Measurements from ENCODE around the gene ABCB4.

DNA sequence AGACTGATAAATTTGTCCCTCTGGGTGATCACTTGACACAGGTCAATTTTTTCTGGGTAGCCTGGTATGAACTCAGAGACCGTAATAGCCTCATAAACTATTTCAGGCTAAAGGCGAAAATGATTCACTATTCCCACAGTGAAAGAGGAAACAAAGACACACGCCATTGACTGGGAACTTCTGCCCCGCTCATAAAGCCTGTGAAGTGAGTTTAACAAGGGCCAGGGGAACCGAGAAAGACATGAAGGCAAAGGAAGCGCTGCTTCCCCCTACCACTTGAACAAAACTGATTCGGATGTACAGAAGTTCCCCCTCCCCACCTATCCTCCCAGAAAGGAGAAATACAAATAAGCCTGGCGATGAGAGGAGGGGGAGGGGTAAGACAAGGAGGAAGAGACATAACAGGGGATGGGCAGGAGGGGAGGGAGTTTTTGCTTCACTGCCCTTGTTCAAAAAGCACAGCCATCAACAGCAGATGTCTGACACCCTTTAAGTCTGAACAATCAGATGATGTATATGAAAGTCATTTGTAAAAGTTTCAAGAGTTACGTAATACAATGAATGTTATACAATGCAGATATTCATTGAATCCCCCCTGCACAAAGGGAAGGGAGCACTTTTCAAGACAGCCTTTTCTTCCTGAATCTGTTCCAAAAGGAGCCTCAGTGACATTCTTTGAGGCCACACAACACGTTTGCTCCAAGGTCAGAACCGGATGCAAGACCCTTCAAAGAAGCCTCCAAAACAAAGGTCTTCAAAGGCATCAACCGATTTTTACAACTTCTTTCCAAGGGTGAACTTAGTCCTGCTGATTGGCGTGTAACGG lies 734 bp downstream of the ABCB4 start:
- TF ChIP-seq POLR2A (IDR thresholded peaks at IDR 0.05; ENCODE audit: low read length) (no peak), GATA1 (IDR thresholded peaks at IDR 0.05; ENCODE audit: low read depth, low read length) (no peak)
